ENCODE measurements around the gene GRIA4.

- no peak for TF ChIP-seq RNF2 (IDR thresholded peaks at IDR 0.05; ENCODE audit: borderline replicate concordance, low read depth)
- no peak for TF ChIP-seq MYC (IDR thresholded peaks at IDR 0.05; ENCODE audit: borderline replicate concordance, low read length)
- TF ChIP-seq CTCF (IDR thresholded peaks at IDR 0.05): no peak
- no peak for TF ChIP-seq FOXS1 (CRISPR knock-in tag; IDR thresholded peaks at IDR 0.05)
- no peak for TF ChIP-seq MAFK (IDR thresholded peaks at IDR 0.05; ENCODE audit: partially characterized antibody)
- TF ChIP-seq RFX5 (IDR thresholded peaks at IDR 0.05): no peak
- no peak for TF ChIP-seq REST (IDR thresholded peaks at IDR 0.05)
- TF ChIP-seq POLR2A (IDR thresholded peaks at IDR 0.05; ENCODE audit: low read length): no peak
- TF ChIP-seq SMC3 (IDR thresholded peaks at IDR 0.05): no peak
- TF ChIP-seq MAZ (IDR thresholded peaks at IDR 0.05; ENCODE audit: borderline replicate concordance, low read depth, low read length): no peak
- TF ChIP-seq SREBF2 (IDR thresholded peaks at IDR 0.05): no peak
- TF ChIP-seq USF2 (IDR thresholded peaks at IDR 0.05): no peak
Measured at GRCh38 chr11:105923252-105923651, 313.4 kb downstream of the GRIA4 start.

All from A549 (cell line).